Immature natural killer cell (primary cell): Measurements from ENCODE around the gene RAB37. TPM values are rescaled to one million over a fixed set of nuclear protein-coding genes. Genes with fewer than 3 reads are reported as not detected.

Source experiments
- DNase-seq, 3 donors: peaks; one replicate each; pipeline ENCODE4 v3.0.0; 2022; ENCODE audit warnings: mixed read lengths in 1 of 3
- H3K27ac Mint-ChIP-seq, 6 donors: one replicate each; pipeline ENCODE4 v1.8.0; 2020; ENCODE audit warnings: mixed read lengths in 6 of 6, mild to moderate bottlenecking in 5 of 6, inconsistent platforms in 4 of 6, moderate library complexity in 3 of 6
- H3K27me3 Mint-ChIP-seq, 3 donors: one replicate each; pipeline ENCODE4 v1.8.0; 2020 to 2021; ENCODE audit warnings: low read depth in 3 of 3, mild to moderate bottlenecking in 3 of 3, mixed read lengths in 3 of 3, moderate library complexity in 3 of 3, inconsistent platforms in 1 of 3
- H3K36me3 Mint-ChIP-seq, 3 donors: one replicate each; pipeline ENCODE4 v1.8.0; 2020; ENCODE audit warnings: mixed read lengths in 3 of 3, inconsistent platforms in 2 of 3, mild to moderate bottlenecking in 2 of 3
- H3K4me1 Mint-ChIP-seq, 2 donors: one replicate each; pipeline ENCODE4 v1.8.0; 2020; ENCODE audit warnings: inconsistent platforms in 2 of 2, mild to moderate bottlenecking in 2 of 2, mixed read lengths in 2 of 2, moderate library complexity in 1 of 2
- H3K4me3 Mint-ChIP-seq, 5 donors: one replicate each; pipeline ENCODE4 v1.8.0; 2020; ENCODE audit warnings: mild to moderate bottlenecking in 5 of 5, mixed read lengths in 5 of 5, inconsistent platforms in 3 of 5, moderate library complexity in 3 of 5
- H3K9me3 Mint-ChIP-seq, 6 donors: one replicate each; pipeline ENCODE4 v1.8.0; 2020; ENCODE audit warnings: mild to moderate bottlenecking in 6 of 6, mixed read lengths in 6 of 6, inconsistent platforms in 4 of 6, moderate library complexity in 3 of 6
- polyA plus RNA-seq, 3 donors: library from polyadenylated mRNA; unstranded; fragments of 300-500 nt; fragmentation: Illumina TruSeq; gene quantifications; one replicate each; pipeline ENCODE4 v1.2.3, GENCODE V29; 2021

The RAB37 gene, protein sequence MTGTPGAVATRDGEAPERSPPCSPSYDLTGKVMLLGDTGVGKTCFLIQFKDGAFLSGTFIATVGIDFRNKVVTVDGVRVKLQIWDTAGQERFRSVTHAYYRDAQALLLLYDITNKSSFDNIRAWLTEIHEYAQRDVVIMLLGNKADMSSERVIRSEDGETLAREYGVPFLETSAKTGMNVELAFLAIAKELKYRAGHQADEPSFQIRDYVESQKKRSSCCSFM
- polyA plus RNA-seq: 100 to 1,000 TPM; 208 to 218 (median 212) TPM

DNA sequence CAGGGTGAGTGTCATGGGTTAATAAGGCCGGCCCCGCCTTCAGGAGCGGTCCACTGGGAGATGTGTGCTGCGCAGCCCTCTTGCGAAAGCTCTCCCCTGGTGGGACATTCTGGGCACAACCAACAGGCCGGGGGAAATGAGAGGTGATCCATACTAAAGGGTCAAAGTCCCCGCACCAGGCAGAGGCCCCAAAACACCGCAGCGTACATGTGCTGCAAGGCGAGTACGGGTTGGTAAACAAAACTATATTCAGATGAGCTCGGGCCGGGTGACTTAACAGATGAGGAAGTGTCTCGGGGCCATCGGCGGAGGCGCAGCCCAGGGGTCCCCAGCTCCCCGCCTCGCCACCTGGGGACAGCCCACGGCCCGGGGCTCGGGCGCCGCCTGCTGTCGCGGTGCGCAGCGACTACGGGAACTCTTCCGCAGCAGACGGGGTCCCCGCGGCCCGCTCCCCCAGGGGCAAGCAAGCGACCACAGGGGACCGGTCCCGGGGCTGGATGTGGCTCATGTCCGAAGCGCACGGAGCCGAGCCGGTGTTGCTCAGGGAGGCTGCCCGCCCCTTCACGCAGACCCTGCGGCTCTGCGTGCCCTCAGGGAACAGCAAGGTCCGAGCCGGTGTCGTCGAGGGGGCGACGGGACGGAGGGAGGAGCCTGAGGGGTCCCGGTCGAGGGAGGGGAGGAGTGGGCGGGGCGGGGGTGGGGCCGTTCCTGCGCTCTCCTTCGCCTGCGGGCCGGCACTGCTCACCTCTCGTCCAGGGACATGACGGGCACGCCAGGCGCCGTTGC, at the start of gene RAB37:
Gene RAB37 (plus strand): TSS at position 744 of the 786 bp plus-strand sequence. CDS start 17 bp downstream, at position 761.
- peak; percentile 58 to 67 (median 58) for DNase-seq
- peak within 1 kb of the TSS; percentile 96 to 99 (median 99) for H3K4me3 Mint-ChIP-seq
- H3K36me3 Mint-ChIP-seq: peaks cover 3 to 4% (median 4%) of the 10 kb centered on the region in 3 donors
- peaks cover 47 to 51% of the 10 kb centered on the region in 2 donors for H3K4me1 Mint-ChIP-seq
- H3K9me3 Mint-ChIP-seq: peaks cover 0 to 2% (median 0%) of the 10 kb centered on the region in 6 donors
- H3K27me3 Mint-ChIP-seq: peaks cover 9 to 15% (median 11%) of the 10 kb centered on the region in 3 donors
- H3K27ac Mint-ChIP-seq: peak within 1 kb of the TSS; percentile 76 to 98 (median 94)

DNA sequence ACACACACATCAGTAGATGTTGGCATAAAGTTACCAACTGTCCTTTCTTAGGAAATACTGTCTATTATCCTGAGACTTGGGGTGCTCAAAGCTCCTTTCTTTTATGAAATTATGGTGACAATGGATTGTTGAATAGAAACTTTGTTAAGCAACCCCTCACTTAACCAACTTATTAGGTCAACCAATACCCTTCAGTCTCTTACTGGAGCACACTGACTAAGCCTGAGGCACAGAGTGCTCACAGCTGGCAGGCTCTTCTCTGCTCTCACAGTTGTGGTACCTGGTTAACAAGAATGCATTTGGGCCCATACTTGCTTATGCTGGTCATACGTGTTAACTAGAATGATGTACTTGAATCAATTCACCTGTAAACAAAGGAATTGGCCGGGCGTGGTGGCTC, 49.2 kb upstream of the RAB37 start:
- Mint-ChIP-seq H3K27me3 (peaks cover 1 to 10% (median 1%) of the 10 kb centered on the region in 3 donors), H3K27ac (no peak overlapping the region), H3K36me3 (peaks cover 0 to 1% (median 0%) of the 10 kb centered on the region in 3 donors), H3K4me3 (no peak overlapping the region), H3K4me1 (peaks cover 1 to 5% of the 10 kb centered on the region in 2 donors), H3K9me3 (peaks cover 0 to 2% (median 0%) of the 10 kb centered on the region in 6 donors)
- DNase-seq: no peak

DNA sequence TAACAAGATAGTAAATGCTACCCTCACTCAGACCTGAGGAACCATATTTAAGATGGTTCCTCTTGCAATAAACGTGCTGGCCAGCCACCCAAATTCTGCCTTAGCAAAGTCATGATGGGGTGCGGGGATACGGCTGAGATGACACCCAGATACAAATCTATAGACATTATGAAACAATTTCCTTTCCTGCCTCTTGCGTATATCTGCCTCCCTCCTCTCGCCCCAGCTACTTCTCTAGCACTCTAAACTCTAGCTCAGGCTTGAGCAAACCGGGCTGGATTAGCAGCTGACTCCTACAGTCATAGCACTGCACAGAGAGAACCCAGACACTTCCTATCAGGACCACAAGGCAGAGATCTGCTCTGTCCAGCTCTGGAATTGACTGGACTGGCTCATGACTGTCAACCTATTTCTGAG, 46.6 kb upstream of the RAB37 start:
- peaks cover 3 to 8% (median 4%) of the 10 kb centered on the region in 3 donors for H3K27me3 Mint-ChIP-seq
- peaks cover 0 to 2% (median 0%) of the 10 kb centered on the region in 6 donors for H3K9me3 Mint-ChIP-seq
- peaks cover 1 to 5% of the 10 kb centered on the region in 2 donors for H3K4me1 Mint-ChIP-seq
- H3K4me3 Mint-ChIP-seq: no peak overlapping the region
- no peak for DNase-seq
- H3K36me3 Mint-ChIP-seq: peaks cover 0 to 4% (median 0%) of the 10 kb centered on the region in 3 donors
- no peak overlapping the region for H3K27ac Mint-ChIP-seq

DNA sequence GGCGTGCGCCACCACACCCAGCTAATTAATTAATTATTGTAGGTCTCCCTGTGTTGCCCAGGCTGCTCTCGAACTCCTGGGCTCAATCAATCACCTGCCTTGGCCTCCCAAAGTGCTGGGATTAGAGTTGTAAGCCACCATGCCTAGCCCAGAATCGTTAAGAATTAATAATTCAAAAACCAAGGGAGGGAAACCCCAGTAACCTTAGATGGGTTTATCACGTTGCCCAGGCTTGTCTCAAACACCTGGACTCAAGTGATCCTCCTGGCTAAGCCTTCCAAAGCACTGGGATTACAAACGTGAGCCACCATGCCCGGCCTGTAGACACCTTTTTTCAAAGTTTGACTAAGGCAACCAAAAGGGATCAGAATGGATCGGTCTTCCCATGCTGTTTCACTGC, 45.9 kb upstream of the RAB37 start:
- Mint-ChIP-seq H3K4me1 (peaks cover 1 to 5% of the 10 kb centered on the region in 2 donors), H3K9me3 (no peaks in the 10 kb centered on the region), H3K4me3 (no peak overlapping the region), H3K36me3 (peaks cover 0 to 4% (median 0%) of the 10 kb centered on the region in 3 donors), H3K27me3 (peaks cover 3 to 8% (median 3%) of the 10 kb centered on the region in 3 donors), H3K27ac (no peak overlapping the region)
- DNase-seq: no peak

DNA sequence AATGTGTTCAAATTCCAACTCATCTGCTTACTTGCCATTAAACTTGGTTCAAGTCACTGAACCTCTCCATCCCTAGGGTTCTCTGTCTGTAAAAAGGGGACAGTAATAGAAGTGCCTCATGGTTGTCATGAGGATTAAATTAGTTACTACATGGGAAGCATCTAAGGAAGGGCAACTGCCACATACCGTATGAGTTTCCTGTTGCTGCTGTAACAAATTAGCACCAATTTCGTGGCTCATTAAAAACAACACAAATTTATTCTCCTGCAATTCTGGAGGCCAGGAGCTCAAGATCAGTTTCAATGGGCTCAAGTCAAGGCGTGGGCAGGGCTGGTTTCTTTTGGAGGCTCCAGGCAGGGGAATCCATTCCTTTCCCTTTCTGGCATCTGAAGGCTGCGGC, 43.0 kb upstream of the RAB37 start:
- H3K36me3 Mint-ChIP-seq: peaks cover 0 to 4% (median 0%) of the 10 kb centered on the region in 3 donors
- no peak for DNase-seq
- no peaks in the 10 kb centered on the region for H3K4me1 Mint-ChIP-seq
- no peak overlapping the region for H3K4me3 Mint-ChIP-seq
- no peak overlapping the region for H3K27ac Mint-ChIP-seq
- no peaks in the 10 kb centered on the region for H3K9me3 Mint-ChIP-seq
- peaks cover 3 to 8% (median 6%) of the 10 kb centered on the region in 3 donors for H3K27me3 Mint-ChIP-seq

DNA sequence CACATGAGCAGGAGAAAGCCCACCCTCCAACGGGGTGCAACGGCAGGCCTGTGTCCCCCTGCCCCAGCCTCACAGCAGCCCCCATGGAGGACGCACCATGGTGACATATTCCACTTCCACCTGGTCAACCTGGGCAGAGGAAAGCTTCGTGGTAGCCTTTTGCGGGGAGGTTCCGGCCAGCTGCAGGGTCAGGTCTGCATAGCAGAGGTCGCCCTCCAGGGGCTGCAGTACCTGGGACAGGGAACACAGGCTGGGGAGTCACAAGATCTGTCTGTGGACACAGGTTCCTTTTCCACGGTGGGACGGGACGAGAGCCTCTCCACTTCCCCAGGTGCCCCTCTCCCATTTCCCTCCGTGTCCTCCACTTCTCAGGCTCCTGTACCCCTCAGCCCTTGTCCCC, 41.4 kb upstream of the RAB37 start:
- H3K9me3 Mint-ChIP-seq: no peaks in the 10 kb centered on the region
- H3K27me3 Mint-ChIP-seq: peaks cover 3 to 9% (median 8%) of the 10 kb centered on the region in 3 donors

DNA sequence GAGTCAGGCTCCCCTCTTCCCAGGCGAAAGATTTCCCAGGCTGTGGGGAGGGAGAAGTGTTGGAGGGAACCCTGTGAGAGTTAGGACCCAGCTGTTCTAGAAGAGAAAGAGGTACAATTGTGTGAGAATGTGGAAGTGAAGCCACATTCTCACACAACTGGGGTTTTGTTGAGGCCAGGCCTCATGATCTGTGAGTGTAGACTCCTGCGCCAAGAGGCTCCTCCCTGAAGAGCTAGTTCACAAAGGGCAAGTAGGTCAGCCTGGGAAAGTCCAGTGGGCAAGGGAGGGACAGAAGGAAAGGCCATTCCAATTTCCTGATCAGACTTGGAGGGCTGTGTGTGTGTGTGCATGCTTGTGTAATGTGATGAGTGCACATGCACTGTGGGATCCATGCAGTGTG, 39.5 kb upstream of the RAB37 start:
- Mint-ChIP-seq H3K36me3 (peaks cover 0 to 4% (median 0%) of the 10 kb centered on the region in 3 donors), H3K4me1 (no peaks in the 10 kb centered on the region), H3K9me3 (no peaks in the 10 kb centered on the region), H3K27me3 (peaks cover 3 to 9% (median 5%) of the 10 kb centered on the region in 3 donors), H3K27ac (no peak overlapping the region), H3K4me3 (no peak overlapping the region)
- no peak for DNase-seq

More for the DNA sequence above, 41.4 kb upstream of the RAB37 start:
- DNase-seq: no peak
- Mint-ChIP-seq H3K4me1 (no peaks in the 10 kb centered on the region), H3K36me3 (peaks cover 0 to 4% (median 0%) of the 10 kb centered on the region in 3 donors), H3K4me3 (no peak overlapping the region), H3K27ac (no peak overlapping the region)

DNA sequence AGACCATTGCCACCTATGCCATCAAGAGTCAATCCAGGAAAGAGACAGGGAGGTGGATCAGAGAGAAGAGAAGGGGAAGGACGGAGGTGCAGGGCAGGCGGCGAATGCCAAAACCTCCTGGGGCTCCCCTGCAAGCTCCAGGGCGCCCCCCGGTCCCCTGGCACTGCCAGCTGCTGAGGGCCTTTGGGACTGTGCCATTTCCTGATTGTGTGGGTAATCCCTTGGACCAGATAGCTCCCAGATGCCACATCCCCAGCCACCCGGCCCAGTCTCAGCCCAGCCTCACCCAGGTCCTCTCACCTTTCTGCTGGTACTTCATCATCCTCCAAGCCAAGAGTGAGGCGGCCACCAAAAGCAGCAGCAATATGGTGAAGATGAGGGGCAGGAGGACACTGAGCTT, 39.0 kb upstream of the RAB37 start:
- H3K4me1 Mint-ChIP-seq: no peaks in the 10 kb centered on the region
- H3K27ac Mint-ChIP-seq: no peak overlapping the region
- H3K27me3 Mint-ChIP-seq: peaks cover 2 to 9% (median 3%) of the 10 kb centered on the region in 3 donors
- no peak for DNase-seq
- no peak overlapping the region for H3K4me3 Mint-ChIP-seq
- H3K36me3 Mint-ChIP-seq: peaks cover 0 to under 1% (median 0%) of the 10 kb centered on the region in 3 donors
- H3K9me3 Mint-ChIP-seq: no peaks in the 10 kb centered on the region

DNA sequence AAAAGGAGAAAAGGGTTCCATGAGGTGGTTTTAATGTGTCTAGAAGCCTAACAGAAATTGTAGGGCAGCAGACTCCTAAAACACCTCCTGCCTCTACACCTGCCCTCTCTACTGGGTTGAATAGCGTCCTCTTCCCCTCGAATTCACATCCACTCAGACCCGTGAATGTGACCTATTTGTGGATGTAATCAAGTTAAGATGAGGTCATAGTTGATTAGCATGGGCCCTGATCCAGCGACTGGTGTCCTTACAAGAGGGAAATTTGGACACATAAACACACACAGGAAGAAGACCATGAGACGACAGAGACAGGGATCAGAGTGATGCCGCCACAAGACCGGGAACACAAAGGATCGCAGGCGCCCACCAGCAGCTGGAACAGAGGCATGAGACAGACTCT, 37.8 kb upstream of the RAB37 start:
- Mint-ChIP-seq H3K4me1 (no peaks in the 10 kb centered on the region), H3K27ac (no peak overlapping the region), H3K9me3 (no peaks in the 10 kb centered on the region), H3K4me3 (no peak overlapping the region), H3K36me3 (no peaks in the 10 kb centered on the region), H3K27me3 (peaks cover 0 to 6% (median 2%) of the 10 kb centered on the region in 3 donors)
- DNase-seq: no peak

DNA sequence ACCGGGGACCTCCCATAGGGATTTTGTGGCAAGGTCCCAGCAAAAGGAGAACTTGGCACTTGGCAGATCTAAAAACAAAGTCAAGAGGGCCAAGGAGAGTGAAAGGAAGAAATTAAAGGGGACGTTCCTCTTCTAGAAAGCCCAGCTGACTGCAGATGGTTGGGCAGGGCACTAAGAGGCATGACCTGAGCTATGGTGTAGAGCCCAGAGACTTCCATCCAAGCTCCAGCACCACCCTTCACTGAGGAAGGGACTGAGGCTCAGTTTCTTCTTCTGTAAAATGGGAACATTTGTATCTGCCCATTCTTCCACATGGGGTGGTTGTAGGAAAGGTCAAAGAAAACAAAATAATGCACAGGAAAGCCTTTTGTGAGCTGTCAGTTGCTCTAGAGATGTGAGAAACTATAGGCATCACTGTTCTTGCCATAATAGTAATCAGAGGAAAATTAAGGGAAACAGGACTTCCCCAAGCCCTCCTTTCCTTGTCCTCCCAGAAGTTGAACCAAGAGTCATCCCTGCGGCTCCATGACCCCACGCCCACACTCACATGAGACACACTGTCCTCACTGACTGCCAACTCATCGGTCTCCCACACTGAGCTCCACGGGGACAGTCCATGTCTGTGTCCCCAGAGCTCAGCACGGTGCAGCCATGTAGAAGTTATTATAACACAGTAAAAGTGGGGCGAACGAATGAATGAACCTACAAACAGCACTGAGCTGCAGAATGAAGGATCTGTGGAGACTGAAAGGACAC, 34.8 kb upstream of the RAB37 start:
- no peaks in the 10 kb centered on the region for H3K9me3 Mint-ChIP-seq
- H3K4me1 Mint-ChIP-seq: no peaks in the 10 kb centered on the region
- H3K27ac Mint-ChIP-seq: no peak overlapping the region
- peaks cover 2 to 8% (median 6%) of the 10 kb centered on the region in 3 donors for H3K27me3 Mint-ChIP-seq
- H3K36me3 Mint-ChIP-seq: no peaks in the 10 kb centered on the region
- no peak overlapping the region for H3K4me3 Mint-ChIP-seq
- no peak for DNase-seq

DNA sequence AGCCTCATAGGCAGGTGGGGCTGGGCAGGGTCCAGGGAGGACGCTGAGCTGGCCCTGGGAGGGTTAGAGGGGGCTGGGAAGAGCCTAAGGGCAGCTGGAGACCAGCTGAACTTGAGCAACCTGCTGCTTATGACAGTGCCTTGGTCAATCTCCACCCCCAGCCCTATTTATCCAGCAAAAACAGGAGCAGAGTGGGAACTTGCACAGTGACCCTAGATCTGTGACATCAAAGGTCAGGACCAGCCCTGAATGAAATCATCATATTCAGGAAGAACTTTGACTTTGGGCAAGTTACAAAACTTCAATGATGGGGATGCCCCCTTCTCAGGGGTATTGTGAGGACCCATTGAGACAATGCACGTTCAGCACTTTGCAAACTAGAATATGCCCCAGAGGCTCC, 33.7 kb upstream of the RAB37 start:
- Mint-ChIP-seq H3K4me3 (no peak overlapping the region), H3K27ac (no peak overlapping the region), H3K27me3 (peaks cover 2 to 7% (median 5%) of the 10 kb centered on the region in 3 donors), H3K9me3 (no peaks in the 10 kb centered on the region), H3K36me3 (no peaks in the 10 kb centered on the region), H3K4me1 (no peaks in the 10 kb centered on the region)
- DNase-seq: no peak

DNA sequence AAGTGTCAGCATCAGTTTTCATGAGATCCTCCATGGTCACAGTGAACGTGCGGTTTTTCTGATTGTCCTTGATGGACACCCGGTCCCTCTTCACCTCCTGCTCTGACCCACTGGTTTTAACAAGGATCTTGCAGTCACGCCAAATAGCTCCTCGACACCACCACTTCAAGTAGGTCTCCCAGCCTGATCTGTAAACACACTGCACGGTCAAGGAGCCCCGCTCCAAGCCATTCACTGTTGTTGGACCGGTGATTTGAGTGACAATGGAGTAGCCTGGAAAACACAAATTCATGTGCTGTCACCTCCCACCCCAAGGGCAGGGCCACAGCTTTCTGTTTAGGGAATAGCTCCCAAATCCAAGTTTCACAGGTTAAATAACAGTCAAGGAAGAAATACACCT, 32.5 kb upstream of the RAB37 start:
- H3K36me3 Mint-ChIP-seq: no peaks in the 10 kb centered on the region

DNA sequence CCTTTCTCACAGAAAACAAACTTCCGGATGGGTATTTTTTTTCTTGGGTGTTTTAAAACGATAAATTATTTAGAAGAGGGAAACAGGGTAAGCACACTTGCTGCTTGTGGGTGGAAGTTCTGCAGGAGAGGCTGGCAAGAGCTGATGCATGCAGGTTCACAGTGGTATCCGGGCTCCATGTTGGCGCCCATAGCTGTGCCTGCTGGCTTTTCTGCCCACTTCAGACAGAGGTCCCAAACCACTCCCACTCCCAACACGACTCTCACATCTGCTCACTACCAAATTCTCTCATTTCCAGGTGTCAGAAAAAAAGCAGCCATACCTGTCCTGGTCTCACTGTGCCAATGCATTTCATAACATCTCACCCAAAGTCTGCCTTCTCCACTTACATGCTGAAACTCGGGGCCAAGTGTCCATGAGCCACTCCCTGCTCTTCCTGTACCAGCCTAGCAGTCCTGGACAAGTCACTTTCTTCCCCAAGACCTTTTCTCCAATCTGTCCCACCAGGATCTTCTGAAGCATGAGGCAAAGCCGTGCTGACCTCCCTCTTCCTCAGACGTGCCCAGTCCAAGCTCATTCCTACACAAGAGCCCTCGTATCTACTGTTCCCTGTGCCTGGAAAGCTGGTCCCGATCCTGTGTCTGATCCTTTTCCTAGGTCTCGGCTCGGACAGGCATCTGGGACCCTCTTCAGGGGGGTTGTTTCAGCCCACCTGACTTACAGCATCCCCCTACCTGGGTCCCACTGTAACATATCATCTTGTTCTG, 25.8 kb upstream of the RAB37 start:
- H3K27ac Mint-ChIP-seq: peak overlapping the region in 1 of 6 donors; percentile 38
- peaks cover 25% of the 10 kb centered on the region in 2 donors for H3K4me1 Mint-ChIP-seq
- H3K27me3 Mint-ChIP-seq: peaks cover 5 to 8% (median 8%) of the 10 kb centered on the region in 3 donors
- peaks cover 0 to 2% (median 0%) of the 10 kb centered on the region in 6 donors for H3K9me3 Mint-ChIP-seq
- peak overlapping the region in 1 of 5 donors; percentile 42 for H3K4me3 Mint-ChIP-seq
- peaks cover 0 to 4% (median 0%) of the 10 kb centered on the region in 3 donors for H3K36me3 Mint-ChIP-seq
- DNase-seq: no peak

More for the DNA sequence above, 32.5 kb upstream of the RAB37 start:
- Mint-ChIP-seq H3K4me1 (no peaks in the 10 kb centered on the region), H3K4me3 (no peak overlapping the region), H3K27me3 (peaks cover 2 to 7% (median 4%) of the 10 kb centered on the region in 3 donors), H3K27ac (no peak overlapping the region), H3K9me3 (no peaks in the 10 kb centered on the region)
- DNase-seq: no peak
